22Rv1 (cell line): ENCODE data around the gene RBM4B.

Experiments
- ZFX ChIP-seq: fragments of 450-650 bp; IDR thresholded peaks from 2 replicates; pipeline ENCODE4 v1.6.1; 2017; ENCODE audit warnings: antibody characterized with exemption, borderline replicate concordance
- TF ChIP-seq, protein P1 (sequence below): fragments of 450-650 bp; IDR thresholded peaks from 2 replicates; pipeline ENCODE4 v1.5.1; 2017; ENCODE audit warnings: mild to moderate bottlenecking

DNA sequence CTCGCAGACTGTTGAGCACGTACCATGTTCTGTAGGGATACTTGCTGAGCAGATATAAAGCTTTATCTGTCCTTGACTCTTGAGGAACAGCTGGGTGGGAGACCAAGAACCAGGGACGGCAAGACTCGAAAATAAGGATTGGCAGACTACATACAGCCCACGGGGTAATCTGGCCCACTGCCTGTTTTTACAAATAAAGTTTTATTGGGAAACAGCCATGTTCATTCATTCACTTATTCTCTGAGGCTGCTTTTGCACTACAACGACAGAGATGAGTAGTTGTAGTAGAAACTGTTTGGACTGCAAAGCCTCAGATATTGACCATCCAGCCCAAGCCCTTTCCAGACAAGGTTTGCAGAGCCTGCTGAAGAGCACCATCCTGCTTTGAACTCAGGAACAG lies 20.3 kb upstream of the RBM4B start:
- TF ChIP-seq, protein P1, sequence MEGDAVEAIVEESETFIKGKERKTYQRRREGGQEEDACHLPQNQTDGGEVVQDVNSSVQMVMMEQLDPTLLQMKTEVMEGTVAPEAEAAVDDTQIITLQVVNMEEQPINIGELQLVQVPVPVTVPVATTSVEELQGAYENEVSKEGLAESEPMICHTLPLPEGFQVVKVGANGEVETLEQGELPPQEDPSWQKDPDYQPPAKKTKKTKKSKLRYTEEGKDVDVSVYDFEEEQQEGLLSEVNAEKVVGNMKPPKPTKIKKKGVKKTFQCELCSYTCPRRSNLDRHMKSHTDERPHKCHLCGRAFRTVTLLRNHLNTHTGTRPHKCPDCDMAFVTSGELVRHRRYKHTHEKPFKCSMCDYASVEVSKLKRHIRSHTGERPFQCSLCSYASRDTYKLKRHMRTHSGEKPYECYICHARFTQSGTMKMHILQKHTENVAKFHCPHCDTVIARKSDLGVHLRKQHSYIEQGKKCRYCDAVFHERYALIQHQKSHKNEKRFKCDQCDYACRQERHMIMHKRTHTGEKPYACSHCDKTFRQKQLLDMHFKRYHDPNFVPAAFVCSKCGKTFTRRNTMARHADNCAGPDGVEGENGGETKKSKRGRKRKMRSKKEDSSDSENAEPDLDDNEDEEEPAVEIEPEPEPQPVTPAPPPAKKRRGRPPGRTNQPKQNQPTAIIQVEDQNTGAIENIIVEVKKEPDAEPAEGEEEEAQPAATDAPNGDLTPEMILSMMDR = no peak
- TF ChIP-seq ZFX = no peak
